ENCODE measurements around the gene GID8. TPM values are rescaled to one million over a fixed set of nuclear protein-coding genes. Genes with fewer than 3 reads are reported as not detected.

Gene GID8
- polyA plus RNA-seq, 1 of the 3 experiments (the other 2 are of a cell fraction): 18.1 TPM

DNA sequence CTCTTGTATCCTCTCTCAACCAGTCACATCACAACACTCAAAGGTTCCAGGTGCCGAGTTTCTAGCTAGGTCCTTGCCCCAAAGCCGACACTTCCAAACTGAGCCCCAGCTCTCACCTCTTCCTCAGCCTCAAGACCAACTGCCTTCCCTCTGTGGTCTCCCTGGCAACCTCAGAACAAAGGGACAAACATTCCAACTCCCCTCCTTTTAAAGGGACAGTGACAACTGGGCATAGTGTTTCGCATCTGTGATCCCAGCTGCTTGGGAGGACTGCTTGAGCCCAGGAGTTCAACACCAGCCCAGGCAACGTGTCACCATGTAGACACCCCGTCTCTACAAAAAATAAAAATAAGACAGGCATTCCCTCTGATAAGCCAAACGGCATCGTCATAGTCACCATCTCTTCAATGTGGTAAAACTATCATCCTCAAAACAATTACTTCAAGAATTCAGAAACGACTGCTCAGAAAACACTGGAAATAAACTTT is 22.9 kb upstream of the GID8 start (continued):
- TF ChIP-seq, protein P1, sequence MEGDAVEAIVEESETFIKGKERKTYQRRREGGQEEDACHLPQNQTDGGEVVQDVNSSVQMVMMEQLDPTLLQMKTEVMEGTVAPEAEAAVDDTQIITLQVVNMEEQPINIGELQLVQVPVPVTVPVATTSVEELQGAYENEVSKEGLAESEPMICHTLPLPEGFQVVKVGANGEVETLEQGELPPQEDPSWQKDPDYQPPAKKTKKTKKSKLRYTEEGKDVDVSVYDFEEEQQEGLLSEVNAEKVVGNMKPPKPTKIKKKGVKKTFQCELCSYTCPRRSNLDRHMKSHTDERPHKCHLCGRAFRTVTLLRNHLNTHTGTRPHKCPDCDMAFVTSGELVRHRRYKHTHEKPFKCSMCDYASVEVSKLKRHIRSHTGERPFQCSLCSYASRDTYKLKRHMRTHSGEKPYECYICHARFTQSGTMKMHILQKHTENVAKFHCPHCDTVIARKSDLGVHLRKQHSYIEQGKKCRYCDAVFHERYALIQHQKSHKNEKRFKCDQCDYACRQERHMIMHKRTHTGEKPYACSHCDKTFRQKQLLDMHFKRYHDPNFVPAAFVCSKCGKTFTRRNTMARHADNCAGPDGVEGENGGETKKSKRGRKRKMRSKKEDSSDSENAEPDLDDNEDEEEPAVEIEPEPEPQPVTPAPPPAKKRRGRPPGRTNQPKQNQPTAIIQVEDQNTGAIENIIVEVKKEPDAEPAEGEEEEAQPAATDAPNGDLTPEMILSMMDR (IDR thresholded peaks at IDR 0.05): no peak
- TF ChIP-seq, protein P2, sequence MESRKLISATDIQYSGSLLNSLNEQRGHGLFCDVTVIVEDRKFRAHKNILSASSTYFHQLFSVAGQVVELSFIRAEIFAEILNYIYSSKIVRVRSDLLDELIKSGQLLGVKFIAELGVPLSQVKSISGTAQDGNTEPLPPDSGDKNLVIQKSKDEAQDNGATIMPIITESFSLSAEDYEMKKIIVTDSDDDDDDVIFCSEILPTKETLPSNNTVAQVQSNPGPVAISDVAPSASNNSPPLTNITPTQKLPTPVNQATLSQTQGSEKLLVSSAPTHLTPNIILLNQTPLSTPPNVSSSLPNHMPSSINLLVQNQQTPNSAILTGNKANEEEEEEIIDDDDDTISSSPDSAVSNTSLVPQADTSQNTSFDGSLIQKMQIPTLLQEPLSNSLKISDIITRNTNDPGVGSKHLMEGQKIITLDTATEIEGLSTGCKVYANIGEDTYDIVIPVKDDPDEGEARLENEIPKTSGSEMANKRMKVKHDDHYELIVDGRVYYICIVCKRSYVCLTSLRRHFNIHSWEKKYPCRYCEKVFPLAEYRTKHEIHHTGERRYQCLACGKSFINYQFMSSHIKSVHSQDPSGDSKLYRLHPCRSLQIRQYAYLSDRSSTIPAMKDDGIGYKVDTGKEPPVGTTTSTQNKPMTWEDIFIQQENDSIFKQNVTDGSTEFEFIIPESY (IDR thresholded peaks at IDR 0.05; ENCODE audit: borderline replicate concordance, low read depth): no peak
- no peak for TF ChIP-seq SIN3A (IDR thresholded peaks at IDR 0.05; ENCODE audit: borderline replicate concordance, low read depth, low read length)
- no peak for TF ChIP-seq RXRA (IDR thresholded peaks at IDR 0.05; ENCODE audit: borderline replicate concordance, low read depth)

DNA sequence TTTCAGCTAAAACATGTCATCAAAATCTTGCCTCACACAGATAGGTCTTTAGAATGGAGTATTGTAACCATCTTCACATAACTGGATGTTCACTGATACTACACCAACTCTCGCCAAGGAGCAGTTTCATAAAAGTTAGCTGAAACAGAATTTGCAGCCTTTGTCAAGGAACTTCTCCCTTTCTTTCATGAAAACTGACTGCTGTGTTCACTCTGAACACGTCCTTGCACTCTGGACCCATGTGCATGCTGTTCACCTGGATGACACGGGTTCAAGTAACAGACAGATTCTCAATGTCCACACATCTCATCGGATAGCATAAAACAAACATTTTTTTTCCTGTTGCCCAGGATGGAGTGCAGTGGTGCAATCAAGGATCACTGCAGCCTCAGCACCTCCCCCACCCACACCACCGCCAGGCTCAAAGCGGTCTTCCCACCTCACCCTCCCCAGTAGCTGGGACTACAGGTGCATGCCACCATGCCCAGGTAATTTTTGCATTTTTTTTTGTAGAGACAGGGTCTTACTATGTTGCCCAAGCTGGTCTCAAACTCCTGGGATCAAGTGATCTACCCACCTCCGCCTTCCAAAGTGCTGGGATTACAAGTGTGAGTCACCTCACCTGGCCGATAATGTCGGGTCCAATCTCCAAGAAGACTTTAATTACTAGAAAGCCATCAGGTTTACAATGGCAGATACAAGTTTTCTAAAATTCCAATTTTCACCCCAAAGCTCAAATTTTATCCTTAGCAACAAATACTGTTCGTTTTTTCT is 21.1 kb upstream of the GID8 start:
- WGBS (ENCODE audit: low lambda C conversion rate): 91% methylated on average over 10 of the region's 10 CpGs
- ChIA-PET CTCF (interaction anchor here (0.9 to 17.1 kb wide), 5 partner anchors 7 to 95 kb away, joined by 3 to 181 read pairs (median 6); partner anchors contain the start of gene DIDO1), POLR2A (no interaction called here)
- Histone ChIP-seq H3K9me2 (no peaks in the 10 kb centered on the region), H3K79me2 (ENCODE audit: insufficient read depth) (peaks cover 100% of the 10 kb centered on the region), H3K27ac (ENCODE audit: low read depth in 2 of 2, low read length in 1 of 2) (no peak overlapping the region), H3K4me3 (ENCODE audit: low read depth in 2 of 2, low read length in 1 of 2) (no peak overlapping the region), H3F3A (replicated peaks; ENCODE audit: insufficient read depth) (peaks cover 4% of the 10 kb centered on the region), H3K27me3 (ENCODE audit: insufficient read depth) (no peaks in the 10 kb centered on the region), H3K36me3 (replicated peaks in 1 of 2; ENCODE audit: control insufficient read depth in 1 of 2, insufficient read depth in 2 of 2, low read length in 1 of 2) (peaks cover 15 to 18% of the 10 kb centered on the region in 2 experiments), H4K20me1 (ENCODE audit: insufficient read depth) (peaks cover 100% of the 10 kb centered on the region), H3K9me3 (no peaks in the 10 kb centered on the region), H3K9ac (no peak overlapping the region), H3K4me1 (ENCODE audit: control insufficient read depth in 1 of 2, insufficient read depth in 2 of 2, low read depth in 1 of 2, low read length in 1 of 2) (peaks cover 11 to 28% of the 10 kb centered on the region in 2 experiments; a peak in 2 of 4 replicates), H2AFZ (ENCODE audit: low read depth) (no peak overlapping the region), H3K4me2 (no peak overlapping the region)
- no peak for DNase-seq
- no peak for TF ChIP-seq SMC3 (IDR thresholded peaks at IDR 0.05; ENCODE audit: low read depth, low read length)
- TF ChIP-seq TCF12 (IDR thresholded peaks at IDR 0.05): no peak
- no peak for TF ChIP-seq EP300 (IDR thresholded peaks at IDR 0.05; ENCODE audit: borderline replicate concordance in 1 of 2, low read depth in 1 of 2, low read length in 1 of 2)
- no peak for TF ChIP-seq ELF1 (IDR thresholded peaks at IDR 0.05)
- TF ChIP-seq, protein P3, sequence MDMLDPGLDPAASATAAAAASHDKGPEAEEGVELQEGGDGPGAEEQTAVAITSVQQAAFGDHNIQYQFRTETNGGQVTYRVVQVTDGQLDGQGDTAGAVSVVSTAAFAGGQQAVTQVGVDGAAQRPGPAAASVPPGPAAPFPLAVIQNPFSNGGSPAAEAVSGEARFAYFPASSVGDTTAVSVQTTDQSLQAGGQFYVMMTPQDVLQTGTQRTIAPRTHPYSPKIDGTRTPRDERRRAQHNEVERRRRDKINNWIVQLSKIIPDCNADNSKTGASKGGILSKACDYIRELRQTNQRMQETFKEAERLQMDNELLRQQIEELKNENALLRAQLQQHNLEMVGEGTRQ (IDR thresholded peaks at IDR 0.05; ENCODE audit: borderline replicate concordance, low read depth, low read length): no peak
- no peak for TF ChIP-seq RFX5 (IDR thresholded peaks at IDR 0.05; ENCODE audit: low read length)
- no peak for TF ChIP-seq NRF1 (IDR thresholded peaks at IDR 0.05; ENCODE audit: low read depth, low read length)
- no peak for TF ChIP-seq GABPA (IDR thresholded peaks at IDR 0.05; ENCODE audit: low read depth)
- no peak for TF ChIP-seq EZH2phosphoT487 (IDR thresholded peaks at IDR 0.05; ENCODE audit: borderline replicate concordance, low read depth)
- TF ChIP-seq, protein P4, sequence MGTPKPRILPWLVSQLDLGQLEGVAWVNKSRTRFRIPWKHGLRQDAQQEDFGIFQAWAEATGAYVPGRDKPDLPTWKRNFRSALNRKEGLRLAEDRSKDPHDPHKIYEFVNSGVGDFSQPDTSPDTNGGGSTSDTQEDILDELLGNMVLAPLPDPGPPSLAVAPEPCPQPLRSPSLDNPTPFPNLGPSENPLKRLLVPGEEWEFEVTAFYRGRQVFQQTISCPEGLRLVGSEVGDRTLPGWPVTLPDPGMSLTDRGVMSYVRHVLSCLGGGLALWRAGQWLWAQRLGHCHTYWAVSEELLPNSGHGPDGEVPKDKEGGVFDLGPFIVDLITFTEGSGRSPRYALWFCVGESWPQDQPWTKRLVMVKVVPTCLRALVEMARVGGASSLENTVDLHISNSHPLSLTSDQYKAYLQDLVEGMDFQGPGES (IDR thresholded peaks at IDR 0.05; ENCODE audit: low read depth, low read length): no peak
- no peak for TF ChIP-seq RAD21 (IDR thresholded peaks at IDR 0.05; ENCODE audit: low read length)
- TF ChIP-seq, protein P1 (IDR thresholded peaks at IDR 0.05): no peak

All from SK-N-SH (cell line).